BLaER1 (cell line): ENCODE measurements around the gene FSTL3.

Experiments
- H3K27ac ChIP-seq: shearing (Covaris generic); formaldehyde crosslinking; 2 replicates; pipeline ENCODE4 v1.8.1; 2022
- H3K27me3 ChIP-seq: shearing (Covaris generic); formaldehyde crosslinking; 2 replicates; pipeline ENCODE4 v1.8.1; 2022
- H3K36me3 ChIP-seq: shearing (Covaris generic); formaldehyde crosslinking; 2 replicates; pipeline ENCODE4 v1.8.1; 2022
- H3K4me1 ChIP-seq: shearing (Covaris generic); formaldehyde crosslinking; 2 replicates; pipeline ENCODE4 v1.8.1; 2022
- H3K4me2 ChIP-seq: shearing (Covaris generic); formaldehyde crosslinking; 2 replicates; pipeline ENCODE4 v1.8.1; 2022
- H3K4me3 ChIP-seq: shearing (Covaris generic); formaldehyde crosslinking; 2 replicates; pipeline ENCODE4 v1.8.1; 2022
- H3K9ac ChIP-seq: shearing (Covaris generic); formaldehyde crosslinking; 2 replicates; pipeline ENCODE4 v1.8.1; 2022
- H3K9me3 ChIP-seq: shearing (Covaris generic); formaldehyde crosslinking; 2 replicates; pipeline ENCODE4 v1.8.1; 2022
- H4K20me1 ChIP-seq: shearing (Covaris generic); formaldehyde crosslinking; 2 replicates; pipeline ENCODE4 v1.8.1; 2022
- Cebpa-rat ChIP-seq: shearing (Covaris generic); IDR thresholded peaks from 2 replicates; pipeline ENCODE4 v1.8.1; 2022

Gene FSTL3

GRCh38 chr19:670609-671075 lies 5.5 kb upstream of the FSTL3 start:
- peaks cover 18% of the 10 kb centered on the region for H3K4me1 ChIP-seq
- no peak for TF ChIP-seq Cebpa-rat
- H3K27ac ChIP-seq = no peak overlapping the region
- peaks cover 19% of the 10 kb centered on the region for H3K9me3 ChIP-seq
- no peak overlapping the region for H3K4me3 ChIP-seq
- peak overlapping the region; percentile 32 for H3K4me2 ChIP-seq
- no peaks in the 10 kb centered on the region for H3K36me3 ChIP-seq
- peaks cover 19% of the 10 kb centered on the region for H3K27me3 ChIP-seq
- no peak overlapping the region for H3K9ac ChIP-seq
- H4K20me1 ChIP-seq = peaks cover 9% of the 10 kb centered on the region; the same call in 1 of the 2 replicates

GRCh38 chr19:674282-675151 lies 1.7 kb upstream of the FSTL3 start:
- H4K20me1 ChIP-seq = peaks cover 33% of the 10 kb centered on the region
- no peaks in the 10 kb centered on the region for H3K9me3 ChIP-seq
- H3K9ac ChIP-seq = no peak overlapping the region
- peaks cover 56% of the 10 kb centered on the region for H3K27me3 ChIP-seq
- TF ChIP-seq Cebpa-rat = no peak
- H3K4me1 ChIP-seq = peaks cover 30% of the 10 kb centered on the region
- H3K36me3 ChIP-seq = no peaks in the 10 kb centered on the region
- H3K27ac ChIP-seq = no peak overlapping the region
- no peak overlapping the region for H3K4me3 ChIP-seq
- no peak overlapping the region for H3K4me2 ChIP-seq

GRCh38 chr19:676007-676338 lies 219 bp upstream of the FSTL3 start:
- no peak overlapping the region for H3K4me3 ChIP-seq
- TF ChIP-seq Cebpa-rat = no peak
- H3K4me2 ChIP-seq = no peak overlapping the region
- H4K20me1 ChIP-seq = peaks cover 34% of the 10 kb centered on the region
- H3K27me3 ChIP-seq = peaks cover 56% of the 10 kb centered on the region
- no peak overlapping the region for H3K27ac ChIP-seq
- peaks cover 25% of the 10 kb centered on the region for H3K4me1 ChIP-seq
- H3K9me3 ChIP-seq = no peaks in the 10 kb centered on the region
- H3K36me3 ChIP-seq = no peaks in the 10 kb centered on the region
- no peak overlapping the region for H3K9ac ChIP-seq

- Histone ChIP-seq H3K4me1 (peaks cover 33% of the 10 kb centered on the region), H3K27ac (no peak overlapping the region)
Measured at GRCh38 chr19:677201-677600, 1.0 kb downstream of the FSTL3 start.

GRCh38 chr19:677601-678436 lies 1.6 kb downstream of the FSTL3 start:
- Histone ChIP-seq H3K9ac (no peak overlapping the region), H3K36me3 (no peaks in the 10 kb centered on the region), H3K4me3 (no peak overlapping the region), H3K4me1 (peaks cover 33% of the 10 kb centered on the region), H4K20me1 (peaks cover 34% of the 10 kb centered on the region), H3K4me2 (peak overlapping the region; percentile 44), H3K27ac (no peak overlapping the region), H3K27me3 (peaks cover 56% of the 10 kb centered on the region), H3K9me3 (no peaks in the 10 kb centered on the region)
- TF ChIP-seq Cebpa-rat = no peak

More at GRCh38 chr19:677201-677600, 1.0 kb downstream of the FSTL3 start:
- no peaks in the 10 kb centered on the region for H3K9me3 ChIP-seq
- no peaks in the 10 kb centered on the region for H3K36me3 ChIP-seq
- no peak for TF ChIP-seq Cebpa-rat
- no peak overlapping the region for H3K9ac ChIP-seq
- no peak overlapping the region for H3K4me2 ChIP-seq
- H3K27me3 ChIP-seq = peaks cover 56% of the 10 kb centered on the region
- H4K20me1 ChIP-seq = peaks cover 34% of the 10 kb centered on the region
- H3K4me3 ChIP-seq = no peak overlapping the region

GRCh38 chr19:678791-679388 lies 2.7 kb downstream of the FSTL3 start:
- Histone ChIP-seq H3K4me1 (peaks cover 33% of the 10 kb centered on the region), H3K9ac (peak overlapping the region; percentile 90), H3K27me3 (peaks cover 55% of the 10 kb centered on the region), H3K9me3 (no peaks in the 10 kb centered on the region), H3K4me3 (peak overlapping the region; percentile 86), H4K20me1 (peaks cover 34% of the 10 kb centered on the region), H3K36me3 (no peaks in the 10 kb centered on the region), H3K4me2 (peak overlapping the region; percentile 97), H3K27ac (no peak overlapping the region)
- TF ChIP-seq Cebpa-rat = no peak

GRCh38 chr19:679418-680286 lies 3.5 kb downstream of the FSTL3 start:
- peak overlapping the region; percentile 95 for H3K27ac ChIP-seq
- peaks cover 47% of the 10 kb centered on the region for H3K27me3 ChIP-seq
- peak overlapping the region; percentile 90 for H3K9ac ChIP-seq
- H3K36me3 ChIP-seq = no peaks in the 10 kb centered on the region
- H3K4me1 ChIP-seq = peaks cover 33% of the 10 kb centered on the region
- H3K4me2 ChIP-seq = peak overlapping the region; percentile 97
- TF ChIP-seq Cebpa-rat = no peak
- peak overlapping the region; percentile 86 for H3K4me3 ChIP-seq
- H4K20me1 ChIP-seq = peaks cover 34% of the 10 kb centered on the region
- H3K9me3 ChIP-seq = no peaks in the 10 kb centered on the region

GRCh38 chr19:680287-681028 lies 4.3 kb downstream of the FSTL3 start:
- Histone ChIP-seq H3K4me1 (peaks cover 38% of the 10 kb centered on the region), H3K9ac (peak overlapping the region; percentile 90), H3K4me2 (peak overlapping the region; percentile 97), H3K4me3 (peak overlapping the region; percentile 86), H3K27ac (peak overlapping the region; percentile 95), H3K9me3 (no peaks in the 10 kb centered on the region), H3K36me3 (no peaks in the 10 kb centered on the region), H4K20me1 (peaks cover 27% of the 10 kb centered on the region), H3K27me3 (peaks cover 39% of the 10 kb centered on the region)
- TF ChIP-seq Cebpa-rat = no peak
